Endometrial microvascular endothelial cells (primary cell): ENCODE measurements around the gene QRSL1. TPM values are rescaled to one million over a fixed set of nuclear protein-coding genes. Genes with fewer than 3 reads are reported as not detected.
"Not testable (repeated sequence)": the region's sequence is repeated elsewhere in the genome, so short reads cannot be mapped to it uniquely, and the experiment has no call there.

ENCODE experiments used
- in situ Hi-C: cut with HindIII; loops from 2 replicates; pipeline ENCODE4 v1.10.0; 2017; ENCODE audit warnings: low sequenced_read_pairs, low pct_unique_long_range_greater_than_20kb; ENCODE audit errors: inconsistent ontology term
- total RNA-seq: library from RNA; depleted of rRNA; stranded (reverse); fragments of >200 nt; gene quantifications from one replicate; pipeline ENCODE4 v1.2.3, GENCODE V29; 2015; ENCODE audit errors: inconsistent ontology term

Gene QRSL1
- total RNA-seq = 9.2 TPM

GRCh38 chr6:106629103-106629858, at the start of gene QRSL1, which contains the start of gene RTN4IP1:
TSS of gene QRSL1 (plus strand) at chr6:106629578. CDS start at chr6:106629682, 104 bp downstream.
TSS of gene RTN4IP1 (minus strand) at chr6:106629498. CDS start at chr6:106629021, 477 bp downstream.
- in situ Hi-C loops = no loop called here

- in situ Hi-C loops = no loop called here
These were observed 47.9 kb upstream of the QRSL1 start for GRCh38 chr6:106581468-106581867.

- in situ Hi-C loops = no loop called here
These were observed 42.5 kb upstream of the QRSL1 start for GRCh38 chr6:106586815-106587415.

- in situ Hi-C loops = not testable (repeated sequence)
These were observed 40.4 kb upstream of the QRSL1 start for GRCh38 chr6:106588937-106589336.

- in situ Hi-C loops = no loop called here
These were observed 38.1 kb upstream of the QRSL1 start for GRCh38 chr6:106591111-106591825.

- in situ Hi-C loops = no loop called here
These were observed 29.9 kb upstream of the QRSL1 start for GRCh38 chr6:106599440-106599839.

- in situ Hi-C loops = no loop called here
These were observed 29.0 kb upstream of the QRSL1 start for GRCh38 chr6:106600329-106600728.

GRCh38 chr6:106608080-106608668, 21.2 kb upstream of the QRSL1 start:
- in situ Hi-C loops = no loop called here

GRCh38 chr6:106609699-106610098, 19.7 kb upstream of the QRSL1 start:
- in situ Hi-C loops = no loop called here

GRCh38 chr6:106611030-106611429, 18.3 kb upstream of the QRSL1 start:
- in situ Hi-C loops = no loop called here

- in situ Hi-C loops = no loop called here
These were observed 16.5 kb upstream of the QRSL1 start for GRCh38 chr6:106612671-106613416.

GRCh38 chr6:106613590-106613989, 15.8 kb upstream of the QRSL1 start:
- in situ Hi-C loops = no loop called here

GRCh38 chr6:106614166-106614565, 15.2 kb upstream of the QRSL1 start:
- in situ Hi-C loops = no loop called here

GRCh38 chr6:106614592-106615257, 14.7 kb upstream of the QRSL1 start:
- in situ Hi-C loops = no loop called here

- in situ Hi-C loops = no loop called here
These were observed 12.1 kb upstream of the QRSL1 start for GRCh38 chr6:106617302-106617701.

GRCh38 chr6:106617857-106618256, 11.5 kb upstream of the QRSL1 start:
- in situ Hi-C loops = no loop called here

GRCh38 chr6:106618324-106618723, 11.1 kb upstream of the QRSL1 start:
- in situ Hi-C loops = no loop called here

- in situ Hi-C loops = no loop called here
These were observed 10.2 kb upstream of the QRSL1 start for GRCh38 chr6:106619223-106619622.
